ENCODE data around the gene TTLL3. TPM values are rescaled to one million over a fixed set of nuclear protein-coding genes. Genes with fewer than 3 reads are reported as not detected.

Gene TTLL3
- total and polyA plus RNA-seq, 2 of the 13 experiments (the other 11 are each of a cell fraction or from before 2014, with no cell fraction given), result 9.5 to 51.2 TPM

DNA sequence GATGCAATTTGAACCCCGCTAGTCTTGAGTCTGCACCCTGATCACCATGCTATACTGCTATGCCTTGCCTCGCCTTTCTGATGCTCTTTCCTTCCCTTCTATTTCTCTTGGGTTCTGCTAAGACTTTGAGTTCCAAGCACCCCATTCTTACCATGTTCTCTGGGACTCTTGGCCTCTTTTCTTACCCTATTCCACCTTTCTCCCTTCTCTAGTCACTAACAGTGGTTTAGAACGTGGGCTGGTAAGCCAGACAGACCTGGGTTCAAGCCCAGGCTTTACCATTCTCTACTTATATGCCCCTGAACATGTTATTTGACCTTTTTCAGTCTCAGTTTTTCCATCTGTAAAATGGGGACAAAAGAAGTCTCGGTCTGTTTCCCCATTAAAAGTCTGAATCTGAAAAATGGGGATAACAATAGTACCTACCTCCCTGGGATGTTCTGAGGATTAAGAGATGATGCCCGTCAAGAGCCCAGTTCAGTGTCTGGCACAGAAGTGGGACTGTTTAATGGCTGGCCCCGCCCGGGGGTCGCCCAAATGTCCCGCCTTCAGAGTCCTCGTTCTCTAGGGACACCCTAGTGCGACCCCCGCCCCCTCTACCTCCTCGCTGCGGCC is 18.2 kb upstream of the TTLL3 start:
- intact Hi-C loops (cut with micrococcal nuclease; ENCODE audit: unreplicated experiment) (loop anchor here (2.0 kb wide), 1 partner anchor 61 kb away; the partner anchor contains the start of gene BRPF1), in situ Hi-C loops (cut with HindIII; ENCODE audit: extremely low pct_ligation_motif_present, low pct_unique_long_range_greater_than_20kb) (no loop called here)
- ChIA-PET POLR2A (interaction anchor here (1.0 to 1.8 kb wide), 13 partner anchors 8 to 456 kb away, joined by 4 to 33 read pairs (median 8); partner anchors contain the start of genes BRPF1, CAMK1, IL17RC and OGG1), CTCF (ENCODE audit: low intra/inter-chr PET ratio, low total read pairs) (no interaction called here)
- no peaks in the 10 kb centered on the region for H3K9me3 ChIP-seq (ENCODE audit: low read length)
- peaks cover 0 to 5% of the 10 kb centered on the region in 2 experiments; a peak in 1 of 5 replicates for H3K27me3 ChIP-seq (ENCODE audit: control insufficient read depth in 1 of 2, insufficient read depth in 2 of 2, low read length in 2 of 2)
- DNase-seq (ENCODE audit: low spot score) (no peak), FAIRE-seq (no peak), ATAC-seq (no peak)
- peaks cover 28% of the 10 kb centered on the region for H3K4me1 ChIP-seq (ENCODE audit: insufficient read depth, low read length)
- H3K9ac ChIP-seq (ENCODE audit: insufficient read depth, low read depth, low read length), result peak overlapping the region; percentile 95
- peak overlapping the region; percentile 72 to 93 (median 93) for H3K4me3 ChIP-seq (replicated peaks in 1 of 3; ENCODE audit: insufficient read depth in 1 of 3, low read depth in 2 of 3, low read length in 3 of 3)
- H2AFZ ChIP-seq (ENCODE audit: low read length), result no peak overlapping the region
- WGBS (ENCODE audit: low lambda C conversion rate), result 17% methylated on average over 14 of the region's 14 CpGs
- H3K4me2 ChIP-seq (ENCODE audit: low read depth, low read length), result peak overlapping the region; percentile 92
- peak overlapping the region; percentile 97 for H3K27ac ChIP-seq (ENCODE audit: extremely low read length, insufficient read depth, low read length)
- H3K79me2 ChIP-seq (ENCODE audit: insufficient read depth, low read length), result peaks cover 32% of the 10 kb centered on the region
- no peaks in the 10 kb centered on the region; the same call in 1 of the 2 replicates for H4K20me1 ChIP-seq (ENCODE audit: insufficient read depth, low read length)
- TSS peak; percentile 71 for BruUV-seq (replicated peaks)
- peaks cover 6 to 34% of the 10 kb centered on the region in 2 experiments; a peak in 3 of 5 replicates for H3K36me3 ChIP-seq (replicated peaks in 1 of 2; ENCODE audit: control insufficient read depth in 1 of 2, insufficient read depth in 2 of 2, low read length in 2 of 2)
- TF ChIP-seq, protein P1, sequence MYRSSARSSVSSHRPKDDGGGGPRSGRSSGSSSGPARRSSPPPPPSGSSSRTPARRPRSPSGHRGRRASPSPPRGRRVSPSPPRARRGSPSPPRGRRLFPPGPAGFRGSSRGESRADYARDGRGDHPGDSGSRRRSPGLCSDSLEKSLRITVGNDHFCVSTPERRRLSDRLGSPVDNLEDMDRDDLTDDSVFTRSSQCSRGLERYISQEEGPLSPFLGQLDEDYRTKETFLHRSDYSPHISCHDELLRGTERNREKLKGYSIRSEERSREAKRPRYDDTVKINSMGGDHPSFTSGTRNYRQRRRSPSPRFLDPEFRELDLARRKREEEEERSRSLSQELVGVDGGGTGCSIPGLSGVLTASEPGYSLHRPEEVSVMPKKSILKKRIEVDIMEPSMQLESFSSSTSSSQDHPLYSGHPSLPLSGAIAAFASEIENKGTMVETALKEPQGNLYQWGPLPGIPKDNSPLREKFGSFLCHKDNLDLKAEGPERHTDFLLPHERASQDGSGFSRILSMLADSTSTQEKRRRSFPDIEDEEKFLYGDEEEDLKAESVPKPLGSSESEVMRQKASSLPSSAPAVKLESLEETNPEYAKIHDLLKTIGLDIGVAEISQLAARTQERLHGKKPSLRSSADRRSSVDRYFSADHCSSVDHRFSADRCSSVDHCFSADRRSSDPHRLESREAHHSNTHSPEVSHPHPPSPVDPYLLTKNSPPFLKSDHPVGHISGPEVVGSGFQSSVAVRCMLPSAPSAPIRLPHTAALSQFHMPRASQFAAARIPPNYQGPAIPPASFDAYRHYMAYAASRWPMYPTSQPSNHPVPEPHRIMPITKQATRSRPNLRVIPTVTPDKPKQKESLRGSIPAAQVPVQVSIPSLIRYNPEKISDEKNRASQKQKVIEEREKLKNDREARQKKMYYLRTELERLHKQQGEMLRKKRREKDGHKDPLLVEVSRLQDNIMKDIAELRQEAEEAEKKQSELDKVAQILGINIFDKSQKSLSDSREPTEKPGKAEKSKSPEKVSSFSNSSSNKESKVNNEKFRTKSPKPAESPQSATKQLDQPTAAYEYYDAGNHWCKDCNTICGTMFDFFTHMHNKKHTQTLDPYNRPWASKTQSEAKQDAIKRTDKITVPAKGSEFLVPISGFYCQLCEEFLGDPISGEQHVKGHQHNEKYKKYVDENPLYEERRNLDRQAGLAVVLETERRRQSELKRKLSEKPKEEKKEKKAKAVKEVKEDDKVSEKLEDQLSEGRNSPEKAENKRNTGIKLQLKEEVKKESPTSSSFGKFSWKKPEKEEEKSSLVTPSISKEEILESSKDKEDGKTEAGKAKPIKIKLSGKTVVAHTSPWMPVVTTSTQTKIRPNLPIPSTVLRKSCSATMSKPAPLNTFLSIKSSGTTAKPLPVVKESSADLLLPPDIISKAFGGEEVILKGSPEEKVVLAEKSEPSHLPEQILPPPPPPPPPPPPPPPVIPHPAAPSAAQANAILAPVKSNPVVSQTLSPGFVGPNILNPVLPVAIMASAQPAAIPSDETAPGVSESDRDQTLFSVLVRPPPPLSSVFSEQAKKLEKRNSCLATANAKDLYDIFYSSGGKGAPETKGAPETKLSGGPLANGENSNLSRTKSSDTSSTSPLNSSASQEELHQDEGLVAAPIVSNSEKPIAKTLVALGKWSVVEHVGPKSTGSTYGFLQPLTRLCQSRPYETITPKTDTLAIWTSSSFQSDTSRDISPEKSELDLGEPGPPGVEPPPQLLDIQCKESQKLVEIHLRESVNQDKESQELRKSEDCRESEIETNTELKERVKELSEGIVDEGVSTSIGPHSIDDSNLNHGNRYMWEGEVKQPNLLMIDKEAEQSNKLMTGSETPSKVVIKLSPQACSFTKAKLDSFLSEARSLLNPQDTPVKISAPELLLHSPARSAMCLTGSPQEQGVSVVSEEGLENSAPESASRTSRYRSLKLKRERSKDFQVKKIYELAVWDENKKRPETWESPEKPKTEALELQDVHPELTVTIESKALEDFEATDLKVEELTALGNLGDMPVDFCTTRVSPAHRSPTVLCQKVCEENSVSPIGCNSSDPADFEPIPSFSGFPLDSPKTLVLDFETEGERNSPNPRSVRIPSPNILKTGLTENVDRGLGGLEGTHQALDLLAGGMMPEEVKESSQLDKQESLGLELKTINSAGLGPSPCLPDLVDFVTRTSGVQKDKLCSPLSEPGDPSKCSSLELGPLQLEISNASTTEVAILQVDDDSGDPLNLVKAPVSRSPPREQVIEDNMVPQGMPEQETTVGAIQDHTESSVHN (CRISPR knock-in tag; IDR thresholded peaks at IDR 0.05), result no peak
- TF ChIP-seq IRX3 (CRISPR knock-in tag; IDR thresholded peaks at IDR 0.05; ENCODE audit: borderline replicate concordance, low read depth) (peak; percentile 2; the same call in 1 of the 2 replicates), ZNF724P (CRISPR knock-in tag; IDR thresholded peaks at IDR 0.05; ENCODE audit: borderline replicate concordance) (no peak), CC2D1A (CRISPR knock-in tag; IDR thresholded peaks at IDR 0.05) (no peak), SOX5 (CRISPR knock-in tag; IDR thresholded peaks at IDR 0.05; ENCODE audit: borderline replicate concordance) (no peak), ZMYM2 (CRISPR knock-in tag; IDR thresholded peaks at IDR 0.05) (peak; percentile 65), ZBTB7A (CRISPR knock-in tag; IDR thresholded peaks at IDR 0.05) (peak; percentile 66; the same call in 1 of the 2 replicates), ELF1 (CRISPR knock-in tag; IDR thresholded peaks at IDR 0.05) (no peak), ZNF430 (CRISPR knock-in tag; IDR thresholded peaks at IDR 0.05) (peak; percentile 55; the same call in 1 of the 2 replicates), ZNF605 (CRISPR knock-in tag; IDR thresholded peaks at IDR 0.05) (peak; percentile 82; the same call in 1 of the 2 replicates), RXRB (CRISPR knock-in tag; IDR thresholded peaks at IDR 0.05; ENCODE audit: borderline replicate concordance) (no peak), ADNP (CRISPR knock-in tag; IDR thresholded peaks at IDR 0.05) (no peak)
- TF ChIP-seq, protein P2, sequence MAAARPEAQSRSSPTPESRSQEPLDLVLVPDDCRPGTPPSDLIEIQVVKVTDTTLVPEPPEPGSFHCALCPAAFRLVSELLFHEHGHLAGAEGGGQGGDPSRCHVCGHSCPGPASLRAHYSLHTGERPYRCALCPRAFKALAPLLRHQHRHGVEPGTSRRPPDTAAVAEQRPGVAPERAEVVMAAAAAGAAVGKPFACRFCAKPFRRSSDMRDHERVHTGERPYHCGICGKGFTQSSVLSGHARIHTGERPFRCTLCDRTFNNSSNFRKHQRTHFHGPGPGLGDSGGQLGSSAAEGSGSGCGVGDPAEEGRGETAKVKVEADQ (CRISPR knock-in tag; IDR thresholded peaks at IDR 0.05; ENCODE audit: borderline replicate concordance), result peak; percentile 55; the same call in 1 of the 2 replicates
- TF ChIP-seq, protein P3, sequence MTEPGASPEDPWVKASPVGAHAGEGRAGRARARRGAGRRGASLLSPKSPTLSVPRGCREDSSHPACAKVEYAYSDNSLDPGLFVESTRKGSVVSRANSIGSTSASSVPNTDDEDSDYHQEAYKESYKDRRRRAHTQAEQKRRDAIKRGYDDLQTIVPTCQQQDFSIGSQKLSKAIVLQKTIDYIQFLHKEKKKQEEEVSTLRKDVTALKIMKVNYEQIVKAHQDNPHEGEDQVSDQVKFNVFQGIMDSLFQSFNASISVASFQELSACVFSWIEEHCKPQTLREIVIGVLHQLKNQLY (CRISPR knock-in tag; IDR thresholded peaks at IDR 0.05), result 0 out of 2 replicates have a peak, but pooled peaks have one; percentile 19

Data from HepG2 (cell line).